Heart left ventricle (tissue), 13 donors: ENCODE data around the gene PCNX3.

Source experiments
- CTCF ChIP-seq, 12 donors: fragments of 200-600 bp; sonication (generic) in 4 of 12; IDR thresholded peaks; one replicate each; pipeline versions ENCODE4 v1.5.0 to v1.8.0; 2018 to 2022; ENCODE audit warnings: antibody characterized with exemption in 12 of 12, mild to moderate bottlenecking in 5 of 12
- POLR2A ChIP-seq, 2 donors: fragments of 450-650 bp; IDR thresholded peaks; one replicate each; pipeline ENCODE4 v1.6.1; 2017; ENCODE audit warnings: antibody characterized with exemption in 2 of 2, mild to moderate bottlenecking in 2 of 2, moderate library complexity in 2 of 2
- donor health status: ischemic (EF 13 %, LVEDD 7.1; RV severe dilation, severe dysfunction).
- donor health status: DM: no; HTN: yes; CAD: no.
- donor health status: DM: no; HTN: no; CAD: no.
- donor health status: ischemic (EF 25% LVEDD 6.9; RV normal size, moderate dysfunction).
- donor health status: ischemic (EF 25% LVEDD 5.7; RV mildly dilated, moderate dysfunction).
- donor health status: ischemic (EF 35%, LVEDD 5.7; RV mildly dilated, moderate dysfunction).
- donor health status: nonischemic (EF 11% LVEDD 7.7; RV severe dilation, severe dysfunction).
- donor health status: DM: yes; HTN: yes; CAD: no.
- donor health status: PGD.
- donor health status: ischemic (EF 29% LVEDD 5.4; RV normal size, mild dysfunction).
- donor health status: nonischemic (EF 23%, LVEDD 6.1; RV moderate dilation, normal function).

- TF ChIP-seq CTCF (IDR thresholded peaks at IDR 0.05): no peak
- no peak for TF ChIP-seq POLR2A (IDR thresholded peaks at IDR 0.05)
Observed at GRCh38 chr11:65612691-65613090, 2.9 kb upstream of the PCNX3 start.
